ENCODE results near the gene CASP4.
"Not testable (repeated sequence)": the region's sequence is repeated elsewhere in the genome, so short reads cannot be mapped to it uniquely, and the experiment has no call there.

CASP4 gene
- total RNA-seq: 88.6 to 171 (median 116) reads per million in 4 experiments

DNA sequence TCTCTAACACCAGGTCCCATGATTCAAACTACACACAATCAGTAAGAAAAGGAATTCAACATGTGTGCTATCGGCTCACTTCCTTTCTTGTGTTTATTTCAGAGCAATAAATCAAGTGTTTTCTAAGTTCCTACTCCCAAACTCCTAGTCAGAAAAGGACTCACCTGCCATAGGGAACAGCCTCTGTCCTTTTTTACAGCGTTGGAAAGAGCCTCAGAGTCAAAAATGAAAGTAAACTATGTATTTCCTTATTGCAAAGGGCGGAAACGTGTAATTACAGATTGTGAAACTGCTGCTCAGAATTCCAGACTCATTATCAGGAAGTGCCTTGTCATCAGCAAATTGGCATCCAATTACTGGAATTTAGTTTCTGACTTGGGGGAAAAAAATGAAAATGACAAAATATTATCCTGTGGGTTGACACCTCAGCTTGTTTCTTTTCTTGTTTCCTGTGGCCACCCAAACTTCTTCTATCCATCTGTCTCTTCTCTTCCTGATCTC lies at the start of gene CASP4:
Gene CASP4 (minus strand): TSS at position 220 of the 501 bp plus-strand sequence. CDS start 49 bp downstream, at position 171.
- DNase-seq: no peak

DNA sequence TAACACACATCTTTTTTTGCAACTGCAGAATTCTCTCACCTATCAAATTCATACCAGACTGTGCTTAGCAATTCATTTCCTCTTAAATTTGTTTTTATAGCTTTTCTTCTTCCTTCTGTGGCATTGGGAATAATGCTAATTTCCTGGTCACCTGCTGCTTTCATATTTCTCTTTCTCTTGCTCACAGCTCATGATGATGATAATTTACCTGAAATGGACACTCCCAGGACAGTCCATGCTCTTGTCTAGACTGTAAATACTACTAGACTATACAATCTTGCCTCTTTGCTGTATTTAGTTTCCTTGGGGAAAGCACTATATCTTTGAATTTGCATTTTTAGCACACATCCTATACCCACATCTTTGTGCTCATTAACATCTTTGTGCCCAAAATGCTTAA lies 39.1 kb upstream of the CASP4 start:
- DNase-seq: no peak

DNA sequence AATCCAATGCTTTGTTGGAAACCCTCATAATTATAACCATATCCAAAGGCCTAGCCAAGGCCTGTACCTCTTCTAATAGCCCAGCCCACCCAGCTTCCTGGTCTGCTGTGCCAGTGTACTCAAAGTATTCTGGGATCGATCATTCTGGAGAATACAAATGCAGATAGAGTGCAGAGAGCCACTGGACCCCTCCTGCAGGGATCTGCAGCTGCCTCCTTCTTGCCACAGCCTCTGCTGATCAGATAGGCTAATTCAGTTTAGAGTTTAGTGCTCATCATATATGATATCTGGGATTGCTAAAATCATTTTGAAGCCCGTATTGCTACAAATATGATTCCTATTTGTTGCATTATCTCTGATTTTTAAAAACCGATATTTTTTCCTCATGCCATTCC lies 37.1 kb upstream of the CASP4 start:
- no peak for DNase-seq

DNA sequence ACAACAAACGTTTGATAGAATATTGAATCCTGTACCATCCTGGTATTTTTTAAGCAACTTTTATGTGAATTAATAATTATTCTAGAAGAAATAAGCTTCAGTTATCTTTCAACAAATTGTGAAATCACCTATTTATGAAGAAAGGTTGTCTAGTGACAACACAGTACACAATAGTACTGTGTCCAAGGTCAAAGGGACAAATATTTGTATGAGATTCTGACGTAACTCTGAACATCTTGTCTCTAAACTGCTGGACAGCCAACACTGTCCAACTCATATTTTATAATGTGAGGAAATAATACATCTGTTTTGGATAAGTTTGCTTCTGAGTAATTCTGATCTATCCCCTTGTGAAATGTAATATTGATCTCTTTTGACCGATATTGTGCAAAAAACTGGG lies 35.6 kb upstream of the CASP4 start:
- no peak for DNase-seq

DNA sequence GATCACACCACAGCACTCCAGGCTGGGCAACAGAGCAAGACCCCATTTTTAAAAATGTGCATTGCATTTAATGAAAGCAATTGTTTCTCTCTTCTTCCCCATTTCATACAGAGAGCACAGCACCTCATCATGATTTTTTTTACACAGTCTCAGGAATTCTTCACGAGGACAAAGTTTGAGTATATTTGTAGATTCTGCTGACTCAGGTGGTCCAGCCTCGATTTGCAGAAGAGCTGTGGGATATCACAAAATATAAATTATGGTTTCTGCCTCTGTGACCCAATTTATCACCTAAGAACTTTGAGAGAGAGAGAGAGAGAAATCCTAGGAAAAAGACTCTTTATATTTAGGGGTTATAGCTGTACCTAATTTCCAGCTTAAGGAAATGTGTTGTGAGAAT lies 34.8 kb upstream of the CASP4 start:
- DNase-seq: no peak

DNA sequence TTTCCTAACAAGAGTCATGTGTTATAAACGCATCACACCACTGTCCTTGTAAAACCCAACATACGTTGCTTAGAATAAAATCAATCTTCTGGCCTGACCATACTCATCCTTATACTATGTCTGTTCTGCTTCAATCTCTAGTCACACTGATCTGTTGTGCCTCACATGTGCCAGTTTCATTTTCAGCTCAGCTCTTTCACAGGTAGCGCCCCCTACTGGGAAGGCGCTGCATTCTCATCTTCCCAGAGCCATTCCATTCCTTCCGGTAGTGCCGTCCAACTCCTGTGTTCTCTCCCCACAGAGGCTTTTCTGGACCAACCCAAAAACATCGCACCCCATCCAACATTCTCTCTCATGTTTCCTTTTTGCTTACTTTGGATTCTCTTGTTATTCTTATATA lies 32.4 kb upstream of the CASP4 start:
- DNase-seq: peak; percentile 26

DNA sequence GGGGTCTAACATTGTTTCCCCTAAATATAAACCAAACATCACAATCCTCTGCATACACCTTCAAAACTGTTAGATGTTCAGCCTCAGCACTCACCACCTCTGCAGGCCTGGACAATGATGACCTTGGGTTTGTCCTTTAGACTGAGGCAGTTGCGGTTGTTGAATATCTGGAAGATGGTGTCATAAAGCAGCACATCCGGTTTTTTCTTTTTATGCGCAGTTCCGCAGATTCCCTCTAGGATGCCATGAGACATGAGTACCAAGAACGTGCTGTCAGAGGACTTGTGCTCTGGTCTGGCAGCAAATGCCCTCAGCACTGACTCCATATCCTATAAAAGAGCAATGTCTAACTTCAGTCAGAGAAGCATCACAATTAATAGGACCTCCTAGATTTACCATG lies 31.8 kb upstream of the CASP4 start:
- DNase-seq: no peak

DNA sequence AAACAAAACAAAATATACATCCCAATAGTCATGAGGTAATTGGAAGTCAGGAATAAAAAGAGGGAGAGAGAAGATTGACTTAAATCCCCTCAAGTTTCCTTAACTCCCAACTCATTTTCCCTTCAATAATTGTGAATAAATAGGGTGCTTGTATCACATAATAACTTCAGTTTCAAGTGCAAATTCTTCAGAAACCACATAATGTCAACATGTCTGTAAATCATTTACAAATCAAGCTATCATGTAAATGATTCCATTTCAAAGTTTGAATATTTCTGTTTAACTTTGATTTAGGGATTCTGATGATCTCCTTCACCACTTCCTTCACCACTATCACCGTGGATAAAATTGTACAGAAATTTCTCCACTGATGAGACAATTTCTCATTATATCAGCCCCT lies 31.3 kb upstream of the CASP4 start:
- DNase-seq: no peak

DNA sequence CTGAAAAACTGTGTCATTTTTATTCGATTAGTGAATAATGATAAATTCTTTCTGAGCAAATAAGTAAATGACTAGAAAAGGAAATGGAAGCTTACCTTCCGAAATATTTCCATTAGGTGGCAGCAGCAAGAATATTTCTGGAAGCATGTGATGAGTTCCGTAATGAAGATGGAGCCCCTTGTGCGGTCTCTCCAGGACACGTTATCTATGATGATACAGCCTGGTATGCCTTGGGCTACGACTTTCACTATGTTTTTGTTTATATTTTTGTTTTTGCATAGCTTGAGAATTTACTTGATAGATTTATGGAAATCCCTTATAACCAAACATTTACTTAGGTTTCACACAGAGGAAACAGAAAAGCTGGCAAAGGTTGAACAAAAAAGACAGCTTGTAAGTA lies 28.9 kb upstream of the CASP4 start:
- DNase-seq: no peak

DNA sequence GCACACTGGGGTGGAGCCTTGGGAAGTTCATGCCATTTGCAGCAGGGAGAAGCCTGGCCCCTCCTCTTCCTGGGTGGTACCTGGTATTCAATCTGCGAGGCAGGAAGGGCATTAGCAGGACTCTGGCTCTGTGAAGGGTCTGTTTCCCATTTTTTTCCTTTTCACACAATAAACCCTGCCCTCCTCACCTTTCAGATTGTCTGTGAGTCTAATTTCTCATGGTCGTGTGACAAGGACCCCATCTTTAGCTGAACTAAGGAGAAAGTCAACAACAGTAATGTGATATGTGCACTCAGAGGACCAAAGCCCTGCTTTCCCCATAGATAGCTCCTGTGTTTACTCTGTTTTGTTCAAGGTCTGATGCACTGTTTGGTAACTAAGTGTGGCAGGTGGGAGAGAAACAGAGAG lies 26.6 kb upstream of the CASP4 start:
- DNase-seq: no peak

DNA sequence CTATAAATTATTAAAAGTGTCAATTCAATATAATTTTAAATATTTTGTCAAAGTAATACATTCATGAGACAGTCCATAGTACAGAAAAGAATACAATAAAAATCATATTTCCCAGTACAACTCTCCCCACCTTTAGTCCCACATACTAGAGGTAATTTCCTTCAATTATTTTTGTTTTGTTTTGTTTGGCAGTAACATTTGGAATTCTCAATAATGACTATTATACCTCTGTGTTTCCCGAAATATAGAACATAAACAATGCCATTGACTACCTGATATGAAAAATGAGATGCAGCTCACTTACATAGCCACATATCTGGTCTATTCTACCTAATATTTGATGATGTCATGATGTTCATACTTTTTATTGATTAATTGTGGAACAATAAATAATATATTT lies 24.4 kb upstream of the CASP4 start:
- DNase-seq: no peak

DNA sequence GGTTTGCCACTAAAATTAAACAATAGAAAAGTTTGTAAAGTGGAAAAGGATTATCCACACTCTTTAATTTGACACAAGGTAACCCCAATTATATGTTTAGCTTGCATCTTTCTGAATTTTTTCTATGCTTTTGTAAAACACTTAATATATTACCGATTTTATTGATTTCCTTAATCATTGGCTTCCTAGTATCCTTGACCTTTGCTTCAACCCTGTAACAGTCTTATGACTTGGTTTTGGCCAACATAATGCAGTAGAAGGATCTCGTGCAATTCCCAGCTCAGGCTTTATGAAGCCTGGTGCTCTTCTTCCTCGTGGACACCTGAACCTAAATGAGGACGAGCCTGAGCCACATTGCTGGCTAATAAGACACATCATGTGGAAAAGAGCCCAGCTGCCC lies 23.6 kb upstream of the CASP4 start:
- no peak for DNase-seq

DNA sequence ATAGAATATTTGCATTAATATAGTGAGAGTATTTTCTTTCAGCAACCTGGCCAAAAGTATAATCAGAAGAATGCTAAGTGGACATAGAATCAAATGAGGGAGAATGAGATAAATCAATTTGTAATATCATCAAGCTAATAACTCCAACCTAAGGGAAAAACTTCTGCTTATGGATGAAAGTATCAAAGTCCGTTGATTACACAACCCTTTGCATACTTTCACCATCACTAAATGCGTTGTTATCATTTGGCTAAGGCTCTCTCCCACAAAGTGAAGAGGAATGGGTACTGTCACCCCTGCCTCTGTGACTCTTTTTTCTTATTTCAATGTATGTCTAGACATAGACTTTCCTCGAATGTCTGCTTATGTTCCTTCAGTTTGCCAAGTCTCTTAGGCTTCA lies 16.4 kb upstream of the CASP4 start:
- no peak for DNase-seq

DNA sequence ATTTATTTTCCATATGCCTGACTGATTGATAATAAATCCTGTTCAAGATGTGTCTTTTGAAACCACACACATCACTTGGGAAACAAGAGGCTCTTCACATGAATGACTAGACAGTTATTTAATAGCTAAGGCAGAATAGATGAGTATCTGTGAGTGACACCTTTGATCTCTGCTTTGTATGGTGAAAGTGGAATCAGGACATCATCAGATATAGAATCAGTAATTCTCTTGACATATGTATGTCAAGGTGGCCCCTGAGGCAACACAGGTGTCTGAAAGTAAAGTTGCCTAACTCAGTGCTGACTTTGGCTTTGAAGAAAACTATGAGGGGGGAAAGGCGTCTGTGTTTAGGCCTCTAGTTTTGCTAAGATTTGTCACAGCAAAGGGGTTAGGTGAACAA lies 11.5 kb upstream of the CASP4 start:
- DNase-seq: no peak

DNA sequence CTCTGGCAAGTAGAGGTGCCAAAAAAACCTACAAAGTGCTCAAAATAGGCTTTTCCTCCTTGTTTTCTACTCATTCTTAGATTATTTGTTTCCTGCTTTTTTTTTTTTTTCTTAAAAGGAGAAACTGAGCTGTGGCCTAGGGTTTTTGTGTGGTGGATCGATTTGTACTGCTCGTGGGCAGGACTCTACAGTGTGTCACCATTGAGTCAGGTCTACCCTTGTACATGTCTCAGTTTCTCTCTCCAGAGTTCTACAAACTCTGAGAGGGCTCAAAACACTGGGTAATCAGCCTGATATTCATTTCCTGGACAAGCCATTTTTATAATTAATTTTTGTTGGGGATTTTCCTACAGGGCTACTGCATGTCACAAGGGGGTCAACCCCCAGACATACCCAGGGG lies 5.2 kb upstream of the CASP4 start:
- DNase-seq: no peak

DNA sequence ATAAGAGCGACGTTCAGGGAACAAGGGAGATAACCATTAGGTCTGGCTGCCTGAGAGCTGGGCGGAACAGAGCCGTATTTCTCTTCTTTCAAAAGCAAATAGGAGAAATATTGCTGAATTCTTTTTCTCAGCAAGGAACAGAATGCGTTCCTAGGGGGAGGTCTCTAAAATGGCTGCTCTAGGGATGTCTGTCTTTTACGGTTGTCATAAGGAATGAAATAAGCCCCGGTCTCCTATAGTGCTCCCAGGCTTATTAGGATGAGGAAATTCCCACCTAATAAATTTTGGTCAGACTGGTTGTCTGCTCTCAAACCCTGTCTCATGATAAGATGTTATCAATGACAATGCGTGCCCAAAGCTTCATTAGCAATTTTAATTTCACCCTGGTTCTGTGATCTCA lies 4.5 kb upstream of the CASP4 start:
- not testable (repeated sequence) for DNase-seq

DNA sequence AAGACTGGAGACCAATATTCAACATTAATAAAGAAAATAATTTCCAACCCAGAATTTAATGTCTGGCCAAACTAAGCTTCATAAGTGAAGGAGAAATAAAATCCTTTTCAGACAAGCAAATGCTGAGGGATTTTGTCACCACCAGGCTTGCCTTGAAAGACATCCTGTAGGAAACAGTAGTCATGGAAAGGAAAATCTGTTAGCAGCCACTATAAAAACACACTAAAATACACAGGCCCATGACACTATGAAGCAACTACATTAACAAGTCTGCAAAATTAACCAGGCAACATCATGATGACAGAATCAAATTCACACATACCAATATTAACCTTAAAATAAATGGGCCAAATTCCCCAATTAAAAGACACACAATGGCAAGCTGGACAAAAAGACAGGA lies 2.4 kb upstream of the CASP4 start:
- DNase-seq: no peak

DNA sequence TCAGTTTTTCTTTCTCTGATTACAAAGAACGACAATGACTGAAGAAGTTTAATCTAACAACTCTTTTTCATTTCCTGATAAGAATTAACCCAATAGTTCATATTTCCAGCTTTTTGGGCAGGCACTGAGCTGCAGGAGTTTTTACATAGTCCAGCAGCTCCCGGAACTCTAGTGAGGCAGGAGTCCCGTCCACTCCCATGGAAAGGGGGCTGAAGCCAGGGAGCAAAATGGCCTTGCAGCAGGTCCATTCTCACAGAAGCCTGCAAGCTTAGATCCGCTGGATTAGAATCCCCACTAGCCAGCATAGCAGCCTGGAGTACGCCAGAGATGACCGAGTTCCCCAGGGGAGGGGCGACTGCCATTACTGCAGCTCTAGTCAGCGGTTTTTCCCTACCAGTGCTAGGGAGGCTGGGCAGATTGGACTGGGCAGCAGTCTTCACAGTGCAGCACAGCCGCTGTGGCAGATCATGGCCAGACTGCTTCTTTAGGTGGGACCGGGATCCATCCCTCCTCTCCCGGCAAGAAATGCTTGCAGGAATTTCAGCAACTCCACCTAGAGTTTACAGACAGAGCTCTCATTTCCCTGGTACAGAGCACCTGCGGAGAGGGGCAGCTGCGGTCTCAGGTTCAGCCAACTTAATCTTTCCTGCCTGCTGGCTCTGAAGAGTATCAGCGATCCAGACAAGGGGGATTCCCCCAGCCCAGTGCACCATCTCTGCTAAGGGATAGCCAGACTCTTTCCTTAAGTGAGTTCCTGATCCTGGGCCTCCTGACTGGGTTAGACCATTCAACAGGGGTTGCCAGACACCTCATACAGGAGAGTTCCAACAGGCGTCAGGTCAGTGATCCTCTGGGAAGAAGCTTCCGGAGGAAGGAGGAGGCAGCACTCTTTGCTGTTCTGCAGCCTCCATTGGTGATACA lies 742 bp upstream of the CASP4 start:
- no peak for DNase-seq

DNA sequence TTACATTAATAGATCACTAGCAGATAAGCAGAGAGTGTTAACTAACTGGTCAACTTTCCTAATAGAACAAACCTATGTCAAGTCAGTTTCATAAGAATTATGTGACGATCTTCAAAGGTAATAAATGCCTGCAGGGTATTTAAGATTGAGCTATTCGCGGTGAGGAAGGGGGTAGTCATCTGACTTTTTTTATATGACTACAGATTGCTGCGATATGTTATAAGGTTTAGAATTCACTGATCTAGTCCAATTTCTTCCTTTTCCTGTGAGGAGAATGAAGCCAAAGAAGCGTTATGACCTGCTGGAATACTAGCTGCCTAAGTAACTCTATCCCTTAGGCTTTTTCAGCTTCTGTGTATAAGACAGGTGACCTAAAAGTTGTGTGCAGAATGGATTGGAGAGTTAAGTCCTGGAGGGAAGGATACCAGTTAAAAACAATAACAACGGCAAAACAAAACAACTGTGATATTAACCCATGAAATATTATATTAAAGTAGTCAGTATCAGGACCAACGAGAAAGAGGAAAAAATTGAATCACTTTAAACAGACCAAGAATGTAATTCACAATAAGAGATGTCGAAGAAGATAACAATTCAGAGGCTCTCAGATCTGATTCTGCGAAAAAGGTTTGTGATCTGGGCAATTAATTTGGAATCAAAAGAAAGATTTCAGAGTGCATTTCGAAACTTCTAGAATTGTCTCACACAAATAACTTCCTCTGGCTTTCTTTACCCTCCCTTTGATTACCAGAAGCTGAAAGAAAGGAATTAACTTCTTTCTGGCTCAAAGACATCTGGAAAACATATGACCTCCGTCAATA lies 630 bp downstream of the CASP4 start:
- DNase-seq: no peak

DNA sequence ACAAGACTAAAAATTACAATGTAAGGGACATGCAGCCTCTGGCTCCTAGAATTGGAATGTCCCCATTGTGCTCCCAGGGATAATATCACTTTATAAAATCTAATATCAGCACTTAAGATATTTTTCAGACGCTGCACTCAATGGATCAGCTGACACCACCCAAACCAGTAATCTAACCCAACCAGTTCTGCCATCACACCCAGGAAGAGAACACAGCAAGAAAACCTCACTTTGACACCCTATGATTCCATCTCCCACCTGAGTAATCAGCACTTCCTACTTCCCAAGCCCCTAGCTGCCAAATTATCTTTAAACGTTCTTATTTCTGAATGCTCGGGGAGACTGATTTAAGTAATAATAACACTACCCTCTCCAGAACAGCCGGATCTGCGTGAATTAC lies 2.6 kb downstream of the CASP4 start:
- no peak for DNase-seq

DNA sequence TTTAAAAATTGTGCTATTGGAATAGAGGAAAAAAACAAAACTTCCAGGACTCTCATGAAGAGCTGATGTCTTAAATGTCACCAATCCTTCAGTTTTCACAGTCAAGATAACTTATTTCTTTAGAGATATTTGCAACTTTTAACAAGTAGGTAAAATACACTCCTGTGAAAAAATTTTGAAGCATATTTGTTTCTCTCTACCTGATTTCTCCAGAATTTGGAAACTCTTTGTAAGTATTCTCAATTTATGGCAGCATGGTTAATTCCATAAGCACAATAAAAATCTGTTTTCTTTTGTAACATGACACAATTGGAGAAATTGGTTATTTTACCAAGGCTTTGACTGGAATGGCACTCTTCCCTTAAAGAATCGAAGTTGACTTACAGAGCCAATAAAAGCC lies 4.1 kb downstream of the CASP4 start:
- DNase-seq: no peak

DNA sequence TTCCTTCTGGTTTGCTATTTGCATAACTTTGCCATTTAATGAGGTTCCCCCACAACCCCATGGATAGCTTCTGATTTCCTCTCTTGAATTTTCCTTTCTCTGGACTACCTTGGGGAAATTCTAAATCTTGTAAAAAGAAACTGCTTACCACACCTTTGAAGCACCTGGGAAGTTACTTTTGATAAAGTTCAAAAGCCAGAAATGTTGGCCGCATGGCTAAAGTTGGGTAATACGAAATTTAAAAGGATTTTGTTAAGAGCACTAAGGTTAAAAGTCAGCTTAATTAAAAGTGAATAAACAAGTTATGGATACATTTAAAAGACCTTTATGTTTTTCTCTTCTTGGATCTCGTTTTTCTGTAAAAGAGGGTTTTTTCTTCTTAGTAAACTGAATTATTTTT lies 5.5 kb downstream of the CASP4 start:
- no peak for DNase-seq

DNA sequence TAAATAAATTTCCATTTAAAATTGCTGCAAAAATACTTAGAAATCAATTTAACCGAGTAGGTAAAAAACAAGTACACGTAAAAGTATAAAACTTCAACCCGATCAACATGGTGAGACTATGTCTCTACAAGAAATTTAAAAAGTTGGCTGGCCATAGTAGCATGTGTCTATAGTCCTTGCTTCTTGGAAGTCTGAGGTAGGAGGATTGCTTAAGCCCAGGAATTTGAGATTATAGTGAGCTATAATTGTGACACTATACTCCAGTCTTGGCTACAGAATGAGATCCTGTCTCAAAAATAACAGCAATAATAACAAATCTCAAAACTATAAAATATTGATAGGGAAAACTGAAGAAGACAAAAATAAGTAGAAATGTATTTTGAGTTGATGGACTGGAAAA lies 11.1 kb downstream of the CASP4 start:
- DNase-seq: no peak

DNA sequence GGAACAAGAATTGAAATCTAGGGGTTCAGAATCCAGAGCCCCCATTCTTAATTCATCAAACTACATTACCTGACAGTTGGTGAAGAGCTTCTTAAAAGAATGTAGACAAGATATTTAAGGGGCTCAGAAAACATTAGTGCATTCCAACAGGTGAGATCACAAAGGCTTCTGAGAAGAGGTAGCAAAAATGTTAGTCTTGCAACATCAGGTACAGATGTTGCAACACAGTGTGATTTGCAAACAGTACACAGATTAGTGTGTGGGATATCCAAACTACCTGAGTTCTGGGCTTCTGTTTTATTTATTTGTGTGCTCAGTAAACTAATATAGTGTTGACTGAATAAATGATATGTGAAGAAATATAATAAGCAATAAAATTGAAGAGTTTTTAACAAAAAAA lies 11.8 kb downstream of the CASP4 start:
- no peak for DNase-seq

Data from effector CD8-positive, alpha-beta T cell (primary cell).